ENCODE data around the gene PMEPA1.

The PMEPA1 gene

DNA sequence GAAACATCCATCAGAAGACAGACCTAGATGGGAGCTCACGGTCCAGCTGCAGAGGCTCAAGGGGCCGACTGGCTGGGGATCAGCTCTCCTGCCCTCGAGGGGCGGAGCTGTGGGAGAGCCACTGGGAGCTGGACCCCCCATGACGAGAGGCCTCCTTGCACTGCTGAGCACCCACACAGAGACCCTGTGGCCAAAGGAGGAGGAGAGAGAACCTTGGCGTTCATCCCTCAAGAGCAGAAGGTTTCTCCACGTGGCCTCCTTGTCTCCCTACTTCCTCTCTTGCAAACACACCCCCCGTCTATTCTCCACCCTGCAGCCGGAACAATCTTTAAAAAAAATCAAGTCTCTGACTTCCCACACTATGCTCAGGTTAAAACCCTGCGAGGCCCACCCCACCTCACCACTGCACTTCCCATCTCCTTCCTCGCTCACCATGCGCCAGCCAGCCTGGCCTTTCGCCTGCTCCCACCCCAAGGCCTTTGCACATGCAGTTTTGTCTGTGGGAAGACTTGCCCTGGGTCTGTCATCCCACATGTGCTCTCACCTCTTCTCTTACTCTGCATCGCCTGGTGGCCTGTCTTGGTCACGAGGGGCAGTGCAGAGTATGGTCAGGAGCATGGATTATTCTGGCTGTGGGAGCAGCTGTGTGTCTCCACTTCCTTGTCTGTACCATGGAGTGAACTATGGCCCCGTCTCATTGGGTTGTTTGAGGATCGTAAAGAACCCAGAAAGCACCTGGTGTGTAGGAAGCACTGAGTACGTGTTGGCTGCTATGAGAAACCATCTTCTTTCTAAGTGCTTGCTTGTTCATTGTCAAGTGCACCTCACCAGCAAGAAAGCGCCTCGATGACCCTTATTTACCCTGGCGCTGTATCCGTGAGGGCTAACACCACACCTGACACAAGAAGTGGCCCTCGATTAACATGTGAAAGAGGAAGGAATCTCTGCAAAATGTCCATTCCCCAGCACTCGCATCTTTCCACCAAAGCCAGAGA is 32.9 kb downstream of the PMEPA1 start:
- TF ChIP-seq CTCF (IDR thresholded peaks at IDR 0.05): no peak
- H3K4me3 ChIP-seq (ENCODE audit: low read depth, low read length): no peak overlapping the region
- H3K4me1 ChIP-seq: no peaks in the 10 kb centered on the region
- H3K27me3 ChIP-seq (ENCODE audit: control insufficient read depth, insufficient read depth, low read length): no peaks in the 10 kb centered on the region
- no peak overlapping the region for H3K4me2 ChIP-seq (ENCODE audit: low read length)
- no peaks in the 10 kb centered on the region for H3K36me3 ChIP-seq (ENCODE audit: control insufficient read depth, insufficient read depth, low read length)
- H2AFZ ChIP-seq: no peak overlapping the region
- H3K79me2 ChIP-seq: no peaks in the 10 kb centered on the region
- H3K9me3 ChIP-seq (ENCODE audit: control insufficient read depth, low read length): no peaks in the 10 kb centered on the region
- H3K27ac ChIP-seq: no peak overlapping the region
- no peak overlapping the region for H3K9ac ChIP-seq

- Histone ChIP-seq H3K9me3 (ENCODE audit: control insufficient read depth, low read length) (no peaks in the 10 kb centered on the region), H3K9ac (no peak overlapping the region), H3K27ac (no peak overlapping the region), H3K36me3 (ENCODE audit: control insufficient read depth, insufficient read depth, low read length) (no peaks in the 10 kb centered on the region), H3K4me2 (ENCODE audit: low read length) (no peak overlapping the region), H2AFZ (no peak overlapping the region), H3K4me1 (no peaks in the 10 kb centered on the region), H3K4me3 (ENCODE audit: low read depth, low read length) (no peak overlapping the region), H3K27me3 (ENCODE audit: control insufficient read depth, insufficient read depth, low read length) (no peaks in the 10 kb centered on the region), H3K79me2 (no peaks in the 10 kb centered on the region)
- TF ChIP-seq CTCF (IDR thresholded peaks at IDR 0.05): no peak
Measured at GRCh38 chr20:57675773-57676172, 34.0 kb downstream of the PMEPA1 start.

DNA sequence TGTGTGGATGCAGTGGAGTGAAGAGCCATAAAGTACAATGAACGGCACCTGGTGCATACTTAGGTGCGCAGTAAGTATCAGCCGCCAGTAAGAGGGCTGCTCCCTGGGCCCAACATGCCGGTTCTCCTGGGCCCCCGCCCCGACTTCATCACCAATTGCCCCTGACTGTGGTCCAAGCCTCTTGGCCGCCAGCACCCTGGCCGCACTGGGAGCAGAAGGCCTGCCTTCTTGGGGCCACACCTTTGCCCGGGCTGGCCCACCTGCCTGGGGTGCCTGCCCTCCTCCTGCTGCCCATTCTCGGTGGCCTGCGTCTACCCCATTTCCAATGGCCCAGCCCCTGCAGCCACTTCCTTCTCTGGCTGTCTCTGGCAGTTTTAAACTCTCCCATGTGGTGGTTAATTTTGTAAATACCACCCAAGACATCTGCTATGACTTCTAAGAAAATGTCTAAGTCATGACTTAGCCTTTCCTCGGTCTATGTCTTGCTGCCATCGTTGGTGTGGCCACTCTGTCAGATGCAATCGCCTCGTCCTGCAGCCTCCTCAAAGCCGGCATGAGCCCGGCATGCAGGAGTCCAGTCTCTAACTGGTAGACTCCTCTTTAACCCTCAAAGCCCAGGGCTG is 36.8 kb downstream of the PMEPA1 start:
- H3K4me3 ChIP-seq (ENCODE audit: low read depth, low read length): no peak overlapping the region
- H3K4me1 ChIP-seq: no peaks in the 10 kb centered on the region
- no peak overlapping the region for H3K4me2 ChIP-seq (ENCODE audit: low read length)
- H3K27ac ChIP-seq: no peak overlapping the region
- TF ChIP-seq CTCF (IDR thresholded peaks at IDR 0.05): no peak
- no peaks in the 10 kb centered on the region for H3K79me2 ChIP-seq
- H3K9ac ChIP-seq: no peak overlapping the region
- H3K27me3 ChIP-seq (ENCODE audit: control insufficient read depth, insufficient read depth, low read length): no peaks in the 10 kb centered on the region
- H3K9me3 ChIP-seq (ENCODE audit: control insufficient read depth, low read length): no peaks in the 10 kb centered on the region
- no peaks in the 10 kb centered on the region for H3K36me3 ChIP-seq (ENCODE audit: control insufficient read depth, insufficient read depth, low read length)
- H2AFZ ChIP-seq: no peak overlapping the region

DNA sequence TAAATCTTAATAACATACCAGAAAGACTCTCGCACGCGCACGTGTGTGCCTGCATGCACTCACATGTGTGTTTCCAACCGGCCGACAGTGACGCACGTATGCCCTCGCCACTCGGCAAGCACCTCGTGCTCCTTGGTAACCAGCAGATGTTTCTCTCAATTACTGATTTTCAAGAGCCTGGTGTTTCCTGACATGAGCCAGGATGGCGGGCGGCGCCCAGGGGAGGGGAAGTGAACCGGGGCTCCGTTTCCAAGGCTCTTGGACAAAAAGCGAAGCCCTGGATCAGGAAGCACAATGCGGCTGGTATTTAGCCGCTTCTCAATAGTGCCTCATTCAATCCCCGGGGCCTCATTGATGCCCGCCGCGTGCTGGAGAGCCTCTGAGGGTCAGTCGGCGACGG is 37.7 kb downstream of the PMEPA1 start:
- Histone ChIP-seq H3K4me3 (ENCODE audit: low read depth, low read length) (no peak overlapping the region), H3K9me3 (ENCODE audit: control insufficient read depth, low read length) (no peaks in the 10 kb centered on the region), H3K4me2 (ENCODE audit: low read length) (no peak overlapping the region), H3K79me2 (no peaks in the 10 kb centered on the region), H3K36me3 (ENCODE audit: control insufficient read depth, insufficient read depth, low read length) (no peaks in the 10 kb centered on the region), H3K27ac (no peak overlapping the region), H2AFZ (no peak overlapping the region), H3K4me1 (no peaks in the 10 kb centered on the region), H3K9ac (no peak overlapping the region), H3K27me3 (ENCODE audit: control insufficient read depth, insufficient read depth, low read length) (no peaks in the 10 kb centered on the region)
- no peak for TF ChIP-seq CTCF (IDR thresholded peaks at IDR 0.05)
